ENCODE results near the gene VENTX.

Gene VENTX

GRCh38 chr10:133287832-133288500 is 50.3 kb downstream of the VENTX start:
- no peak for ATAC-seq
- no peak for TF ChIP-seq OSR1 (CRISPR knock-in tag; IDR thresholded peaks at IDR 0.05)
- no peak for TF ChIP-seq PATZ1 (CRISPR knock-in tag; IDR thresholded peaks at IDR 0.05; ENCODE audit: borderline replicate concordance)
- TF ChIP-seq ZC3H10 (CRISPR knock-in tag; IDR thresholded peaks at IDR 0.05): no peak
- TF ChIP-seq ESRRG (CRISPR knock-in tag; IDR thresholded peaks at IDR 0.05): no peak
- no peak for TF ChIP-seq GLIS3 (CRISPR knock-in tag; IDR thresholded peaks at IDR 0.05)
- no peak for TF ChIP-seq ARNTL (CRISPR knock-in tag; IDR thresholded peaks at IDR 0.05; ENCODE audit: borderline replicate concordance, low read depth)
- no peak for TF ChIP-seq PPARA (CRISPR knock-in tag; IDR thresholded peaks at IDR 0.05; ENCODE audit: borderline replicate concordance)
- TF ChIP-seq TCF4 (CRISPR knock-in tag; IDR thresholded peaks at IDR 0.05; ENCODE audit: borderline replicate concordance): no peak
- TF ChIP-seq TSHZ2 (CRISPR knock-in tag; IDR thresholded peaks at IDR 0.05): no peak
- TF ChIP-seq ZNF70 (CRISPR knock-in tag; IDR thresholded peaks at IDR 0.05): no peak
- TF ChIP-seq SNAI2 (CRISPR knock-in tag; IDR thresholded peaks at IDR 0.05): no peak
- TF ChIP-seq ISL1 (CRISPR knock-in tag; IDR thresholded peaks at IDR 0.05): no peak
- no peak for TF ChIP-seq BACH2 (CRISPR knock-in tag; IDR thresholded peaks at IDR 0.05; ENCODE audit: borderline replicate concordance)
- no peak for TF ChIP-seq CSDC2 (CRISPR knock-in tag; IDR thresholded peaks at IDR 0.05)
- TF ChIP-seq ZNF565 (CRISPR knock-in tag; conservative IDR thresholded peaks at IDR 0.05; ENCODE audit: low read depth): no peak
- no peak for TF ChIP-seq ZFP30 (CRISPR knock-in tag; IDR thresholded peaks at IDR 0.05)

GRCh38 chr10:133289761-133290160 is 52.1 kb downstream of the VENTX start:
- no peak for ATAC-seq
- no peak for TF ChIP-seq GLIS3 (CRISPR knock-in tag; IDR thresholded peaks at IDR 0.05)
- no peak for TF ChIP-seq ISL1 (CRISPR knock-in tag; IDR thresholded peaks at IDR 0.05)

Measured in SK-N-SH treated with all-trans-retinoic acid at 6 μM for 48 hours (cell line).